ENCODE data around the gene ST6GALNAC4.

- TF ChIP-seq ESRRA (CRISPR knock-in tag; IDR thresholded peaks at IDR 0.05; ENCODE audit: borderline replicate concordance), result no peak
- TF ChIP-seq, protein P1, sequence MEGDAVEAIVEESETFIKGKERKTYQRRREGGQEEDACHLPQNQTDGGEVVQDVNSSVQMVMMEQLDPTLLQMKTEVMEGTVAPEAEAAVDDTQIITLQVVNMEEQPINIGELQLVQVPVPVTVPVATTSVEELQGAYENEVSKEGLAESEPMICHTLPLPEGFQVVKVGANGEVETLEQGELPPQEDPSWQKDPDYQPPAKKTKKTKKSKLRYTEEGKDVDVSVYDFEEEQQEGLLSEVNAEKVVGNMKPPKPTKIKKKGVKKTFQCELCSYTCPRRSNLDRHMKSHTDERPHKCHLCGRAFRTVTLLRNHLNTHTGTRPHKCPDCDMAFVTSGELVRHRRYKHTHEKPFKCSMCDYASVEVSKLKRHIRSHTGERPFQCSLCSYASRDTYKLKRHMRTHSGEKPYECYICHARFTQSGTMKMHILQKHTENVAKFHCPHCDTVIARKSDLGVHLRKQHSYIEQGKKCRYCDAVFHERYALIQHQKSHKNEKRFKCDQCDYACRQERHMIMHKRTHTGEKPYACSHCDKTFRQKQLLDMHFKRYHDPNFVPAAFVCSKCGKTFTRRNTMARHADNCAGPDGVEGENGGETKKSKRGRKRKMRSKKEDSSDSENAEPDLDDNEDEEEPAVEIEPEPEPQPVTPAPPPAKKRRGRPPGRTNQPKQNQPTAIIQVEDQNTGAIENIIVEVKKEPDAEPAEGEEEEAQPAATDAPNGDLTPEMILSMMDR (IDR thresholded peaks at IDR 0.05), result no peak
- TF ChIP-seq ATF1 (CRISPR knock-in tag; IDR thresholded peaks at IDR 0.05), result no peak
- TF ChIP-seq, protein P2, sequence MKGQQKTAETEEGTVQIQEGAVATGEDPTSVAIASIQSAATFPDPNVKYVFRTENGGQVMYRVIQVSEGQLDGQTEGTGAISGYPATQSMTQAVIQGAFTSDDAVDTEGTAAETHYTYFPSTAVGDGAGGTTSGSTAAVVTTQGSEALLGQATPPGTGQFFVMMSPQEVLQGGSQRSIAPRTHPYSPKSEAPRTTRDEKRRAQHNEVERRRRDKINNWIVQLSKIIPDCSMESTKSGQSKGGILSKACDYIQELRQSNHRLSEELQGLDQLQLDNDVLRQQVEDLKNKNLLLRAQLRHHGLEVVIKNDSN (CRISPR knock-in tag; IDR thresholded peaks at IDR 0.05), result no peak
- no peak for TF ChIP-seq ELF4 (CRISPR knock-in tag; IDR thresholded peaks at IDR 0.05; ENCODE audit: low read depth)
- no peak for TF ChIP-seq SP1 (CRISPR knock-in tag; conservative IDR thresholded peaks at IDR 0.05)
- TF ChIP-seq, protein P3, sequence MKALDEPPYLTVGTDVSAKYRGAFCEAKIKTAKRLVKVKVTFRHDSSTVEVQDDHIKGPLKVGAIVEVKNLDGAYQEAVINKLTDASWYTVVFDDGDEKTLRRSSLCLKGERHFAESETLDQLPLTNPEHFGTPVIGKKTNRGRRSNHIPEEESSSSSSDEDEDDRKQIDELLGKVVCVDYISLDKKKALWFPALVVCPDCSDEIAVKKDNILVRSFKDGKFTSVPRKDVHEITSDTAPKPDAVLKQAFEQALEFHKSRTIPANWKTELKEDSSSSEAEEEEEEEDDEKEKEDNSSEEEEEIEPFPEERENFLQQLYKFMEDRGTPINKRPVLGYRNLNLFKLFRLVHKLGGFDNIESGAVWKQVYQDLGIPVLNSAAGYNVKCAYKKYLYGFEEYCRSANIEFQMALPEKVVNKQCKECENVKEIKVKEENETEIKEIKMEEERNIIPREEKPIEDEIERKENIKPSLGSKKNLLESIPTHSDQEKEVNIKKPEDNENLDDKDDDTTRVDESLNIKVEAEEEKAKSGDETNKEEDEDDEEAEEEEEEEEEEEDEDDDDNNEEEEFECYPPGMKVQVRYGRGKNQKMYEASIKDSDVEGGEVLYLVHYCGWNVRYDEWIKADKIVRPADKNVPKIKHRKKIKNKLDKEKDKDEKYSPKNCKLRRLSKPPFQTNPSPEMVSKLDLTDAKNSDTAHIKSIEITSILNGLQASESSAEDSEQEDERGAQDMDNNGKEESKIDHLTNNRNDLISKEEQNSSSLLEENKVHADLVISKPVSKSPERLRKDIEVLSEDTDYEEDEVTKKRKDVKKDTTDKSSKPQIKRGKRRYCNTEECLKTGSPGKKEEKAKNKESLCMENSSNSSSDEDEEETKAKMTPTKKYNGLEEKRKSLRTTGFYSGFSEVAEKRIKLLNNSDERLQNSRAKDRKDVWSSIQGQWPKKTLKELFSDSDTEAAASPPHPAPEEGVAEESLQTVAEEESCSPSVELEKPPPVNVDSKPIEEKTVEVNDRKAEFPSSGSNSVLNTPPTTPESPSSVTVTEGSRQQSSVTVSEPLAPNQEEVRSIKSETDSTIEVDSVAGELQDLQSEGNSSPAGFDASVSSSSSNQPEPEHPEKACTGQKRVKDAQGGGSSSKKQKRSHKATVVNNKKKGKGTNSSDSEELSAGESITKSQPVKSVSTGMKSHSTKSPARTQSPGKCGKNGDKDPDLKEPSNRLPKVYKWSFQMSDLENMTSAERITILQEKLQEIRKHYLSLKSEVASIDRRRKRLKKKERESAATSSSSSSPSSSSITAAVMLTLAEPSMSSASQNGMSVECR (CRISPR knock-in tag; IDR thresholded peaks at IDR 0.05; ENCODE audit: borderline replicate concordance), result no peak
- TF ChIP-seq JUN (CRISPR knock-in tag; IDR thresholded peaks at IDR 0.05), result no peak
- TF ChIP-seq, protein P4, sequence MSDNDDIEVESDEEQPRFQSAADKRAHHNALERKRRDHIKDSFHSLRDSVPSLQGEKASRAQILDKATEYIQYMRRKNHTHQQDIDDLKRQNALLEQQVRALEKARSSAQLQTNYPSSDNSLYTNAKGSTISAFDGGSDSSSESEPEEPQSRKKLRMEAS (CRISPR knock-in tag; IDR thresholded peaks at IDR 0.05), result no peak
- TF ChIP-seq ZNF138 (CRISPR knock-in tag; conservative IDR thresholded peaks at IDR 0.05), result no peak
- TF ChIP-seq ATF6 (CRISPR knock-in tag; IDR thresholded peaks at IDR 0.05), result no peak
- TF ChIP-seq ZNF671 (CRISPR knock-in tag; IDR thresholded peaks at IDR 0.05), result no peak
- no peak for TF ChIP-seq CREB1 (CRISPR knock-in tag; IDR thresholded peaks at IDR 0.05)
Measured at GRCh38 chr9:127890053-127890452, 26.8 kb downstream of the ST6GALNAC4 start.

Measured in WTC11 (cell line).